Upper lobe of right lung (tissue), 1 donor: ENCODE data around the gene NEU4. TPM values are rescaled to one million over a fixed set of nuclear protein-coding genes. Genes with fewer than 3 reads are reported as not detected.

Source experiments
- ATAC-seq: fragments of 200-7000 bp; cut with Tn5 transposase; one replicate; pipeline ENCODE4 v1.9.1; 2020; ENCODE audit warnings: mild to moderate bottlenecking, moderate library complexity
- DNase-seq: peaks from one replicate; pipeline ENCODE4 v3.0.0-alpha.2; 2020
- H3K27ac ChIP-seq: fragments of 200-600 bp; one replicate; pipeline ENCODE4 v1.8.0; 2022
- H3K27me3 ChIP-seq: fragments of 200-600 bp; one replicate; pipeline ENCODE4 v1.8.0; 2022; ENCODE audit warnings: mild to moderate bottlenecking
- H3K36me3 ChIP-seq: fragments of 200-600 bp; one replicate; pipeline ENCODE4 v1.8.0; 2022
- H3K4me1 ChIP-seq: fragments of 200-600 bp; one replicate; pipeline ENCODE4 v1.8.0; 2022
- H3K4me3 ChIP-seq: fragments of 200-600 bp; one replicate; pipeline ENCODE4 v1.8.0; 2022; ENCODE audit warnings: mild to moderate bottlenecking
- H3K9me3 ChIP-seq: fragments of 200-600 bp; one replicate; pipeline ENCODE4 v1.8.0; 2022
- intact Hi-C: fragments of 100-400 bp; cut with DNase I; formaldehyde crosslinking; loops from one replicate; pipeline ENCODE4 v1.11.0; 2022
- total RNA-seq: library from RNA; stranded (reverse); fragmentation: NEBNext Ultra II Directional; extraction: Animal tissue kit (Norgen Biotek cat#: 25700); gene quantifications from one replicate; pipeline ENCODE4 v1.2.1, GENCODE V29; 2021
- TF ChIP-seq, protein P1 (sequence below): fragments of 200-600 bp; IDR thresholded peaks from one replicate; pipeline ENCODE4 v1.8.0; 2022; ENCODE audit warnings: antibody characterized with exemption
- donor health status: DM: no; HTN: yes; CAD: no; lungs with severe emphysema.

NEU4 gene
- total RNA-seq, 1 donor from 2014 or later = 0.23 TPM

DNA sequence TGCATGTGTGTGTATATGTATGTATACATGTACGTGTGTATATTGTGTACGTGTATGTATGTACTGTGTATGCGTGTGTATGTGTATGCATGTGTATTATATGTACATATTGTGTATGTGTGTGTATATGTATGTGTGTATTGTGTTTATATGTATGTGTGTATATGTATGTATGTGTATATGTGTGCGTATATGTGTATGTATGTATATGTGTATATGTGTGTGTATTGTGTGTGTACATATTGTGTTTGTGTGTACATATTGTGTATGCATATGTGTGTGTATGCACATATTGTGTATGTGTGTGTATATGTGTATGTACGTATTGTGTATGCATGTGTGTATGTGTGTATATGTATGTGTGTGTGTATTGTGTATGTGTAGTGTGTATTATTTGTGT is 15.6 kb upstream of the NEU4 start:
- no peak overlapping the region for H3K4me3 ChIP-seq
- ATAC-seq (no peak), DNase-seq (no peak)
- H3K9me3 ChIP-seq = no peaks in the 10 kb centered on the region
- H3K36me3 ChIP-seq = no peaks in the 10 kb centered on the region
- intact Hi-C loops = no loop called here
- H3K27me3 ChIP-seq = no peaks in the 10 kb centered on the region
- TF ChIP-seq, protein P1, sequence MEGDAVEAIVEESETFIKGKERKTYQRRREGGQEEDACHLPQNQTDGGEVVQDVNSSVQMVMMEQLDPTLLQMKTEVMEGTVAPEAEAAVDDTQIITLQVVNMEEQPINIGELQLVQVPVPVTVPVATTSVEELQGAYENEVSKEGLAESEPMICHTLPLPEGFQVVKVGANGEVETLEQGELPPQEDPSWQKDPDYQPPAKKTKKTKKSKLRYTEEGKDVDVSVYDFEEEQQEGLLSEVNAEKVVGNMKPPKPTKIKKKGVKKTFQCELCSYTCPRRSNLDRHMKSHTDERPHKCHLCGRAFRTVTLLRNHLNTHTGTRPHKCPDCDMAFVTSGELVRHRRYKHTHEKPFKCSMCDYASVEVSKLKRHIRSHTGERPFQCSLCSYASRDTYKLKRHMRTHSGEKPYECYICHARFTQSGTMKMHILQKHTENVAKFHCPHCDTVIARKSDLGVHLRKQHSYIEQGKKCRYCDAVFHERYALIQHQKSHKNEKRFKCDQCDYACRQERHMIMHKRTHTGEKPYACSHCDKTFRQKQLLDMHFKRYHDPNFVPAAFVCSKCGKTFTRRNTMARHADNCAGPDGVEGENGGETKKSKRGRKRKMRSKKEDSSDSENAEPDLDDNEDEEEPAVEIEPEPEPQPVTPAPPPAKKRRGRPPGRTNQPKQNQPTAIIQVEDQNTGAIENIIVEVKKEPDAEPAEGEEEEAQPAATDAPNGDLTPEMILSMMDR = no peak
- H3K27ac ChIP-seq = no peak overlapping the region
- H3K4me1 ChIP-seq = no peaks in the 10 kb centered on the region

DNA sequence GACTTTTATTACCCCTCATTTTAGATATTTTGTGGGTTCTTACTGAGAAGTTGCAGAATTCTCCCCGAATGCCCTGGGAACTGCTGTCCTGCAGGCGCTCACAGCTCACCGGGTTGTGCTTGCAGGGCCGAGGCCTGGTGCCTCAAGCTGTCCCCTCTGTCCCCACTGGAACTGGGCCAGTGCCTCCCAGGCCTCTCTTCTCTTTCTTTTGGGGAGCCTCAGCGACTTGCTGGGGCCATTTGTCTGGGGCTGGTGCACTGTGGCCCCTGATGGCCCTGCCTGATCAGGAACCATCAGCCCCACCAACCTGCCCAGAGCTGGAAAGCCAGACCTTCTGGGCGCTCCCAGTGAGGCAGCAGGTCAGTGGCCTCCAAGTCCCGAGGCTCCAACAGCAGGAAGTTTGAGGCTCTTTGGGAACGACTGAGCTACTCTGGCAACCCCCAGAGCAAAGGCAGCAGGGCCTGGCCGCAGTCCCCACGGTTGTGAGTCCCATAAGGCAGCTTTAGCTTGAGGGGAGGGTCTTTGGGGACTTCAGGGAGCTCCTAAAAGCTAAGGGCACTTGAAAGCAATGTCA is 14.7 kb upstream of the NEU4 start:
- ATAC-seq = no peak
- no peaks in the 10 kb centered on the region for H3K27me3 ChIP-seq
- H3K27ac ChIP-seq = no peak overlapping the region
- no peaks in the 10 kb centered on the region for H3K36me3 ChIP-seq
- no peaks in the 10 kb centered on the region for H3K9me3 ChIP-seq
- H3K4me3 ChIP-seq = no peak overlapping the region
- DNase-seq = no peak
- TF ChIP-seq, protein P1 = no peak
- no peaks in the 10 kb centered on the region for H3K4me1 ChIP-seq
- intact Hi-C loops = no loop called here

DNA sequence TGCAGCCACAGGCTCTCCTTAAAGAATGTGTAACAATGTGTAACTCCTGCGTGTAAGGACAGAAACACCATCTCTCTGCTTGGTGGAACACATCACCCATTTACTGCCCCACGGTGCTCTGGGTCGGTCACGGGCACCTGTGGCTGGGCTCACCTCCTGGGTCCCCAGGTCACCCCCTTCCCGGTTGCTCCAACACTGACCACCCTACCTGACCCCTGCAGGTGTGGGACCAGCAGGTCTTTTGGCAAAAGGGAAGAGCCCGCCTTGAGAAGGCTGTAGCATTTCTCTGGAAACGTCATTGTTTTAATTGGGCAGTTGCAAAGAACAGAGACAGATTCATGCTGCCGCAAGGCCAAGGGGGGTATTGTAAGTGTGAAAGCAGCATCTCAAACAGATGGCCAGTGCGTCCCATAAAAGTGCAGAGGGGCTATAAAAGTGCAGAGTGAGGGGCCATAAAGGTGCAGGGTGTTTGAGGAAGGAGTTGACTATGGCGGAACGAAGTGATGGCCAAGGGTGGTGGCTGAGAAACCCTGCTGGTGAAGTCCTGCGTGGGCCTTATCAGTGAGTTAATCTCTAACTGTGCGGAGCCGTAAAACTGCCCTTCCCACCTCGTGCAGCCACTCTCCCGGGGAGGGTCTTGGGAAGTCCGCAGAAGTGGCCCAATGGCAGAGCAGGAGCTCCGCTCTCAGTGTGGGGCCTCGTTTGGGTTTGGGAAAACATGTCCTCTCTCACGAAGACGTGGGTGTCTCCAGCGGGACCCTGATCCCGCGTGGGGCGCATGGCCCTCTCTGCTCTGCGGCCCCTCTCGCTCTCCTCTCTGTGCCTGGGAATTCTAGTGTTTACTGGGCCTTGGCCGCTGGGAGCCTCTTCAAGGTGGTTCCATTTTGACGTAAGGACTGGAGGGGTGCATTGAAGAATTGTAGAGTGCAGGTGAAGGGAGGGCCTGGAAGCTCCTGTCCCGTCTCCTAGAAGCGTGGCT is 13.7 kb upstream of the NEU4 start:
- ATAC-seq (no peak), DNase-seq (no peak)
- Histone ChIP-seq H3K4me1 (no peaks in the 10 kb centered on the region), H3K36me3 (no peaks in the 10 kb centered on the region), H3K27ac (no peak overlapping the region), H3K27me3 (no peaks in the 10 kb centered on the region), H3K9me3 (no peaks in the 10 kb centered on the region), H3K4me3 (no peak overlapping the region)
- intact Hi-C loops = no loop called here
- TF ChIP-seq, protein P1 = no peak

DNA sequence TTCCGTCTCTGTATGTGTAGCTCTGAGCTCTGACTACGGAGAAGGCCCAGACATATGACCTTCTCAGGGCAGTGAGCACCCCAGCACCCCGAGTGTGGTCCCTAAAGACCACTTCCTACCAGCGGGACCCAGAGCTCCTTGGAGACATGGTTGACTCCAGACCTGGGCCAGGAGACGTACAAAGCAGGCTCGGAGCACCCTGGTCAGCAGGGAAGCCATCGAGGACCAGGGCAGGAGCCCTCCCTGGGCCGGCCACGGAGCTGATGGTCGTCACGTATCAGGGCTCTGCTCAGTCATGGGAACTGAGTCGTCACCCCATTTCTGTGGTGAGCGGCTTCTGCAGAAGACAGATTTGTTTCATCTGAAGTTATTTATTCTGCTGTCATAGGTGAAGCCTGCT is 12.8 kb upstream of the NEU4 start:
- ATAC-seq = no peak
- Histone ChIP-seq H3K4me3 (no peak overlapping the region), H3K27me3 (no peaks in the 10 kb centered on the region), H3K9me3 (no peaks in the 10 kb centered on the region), H3K36me3 (no peaks in the 10 kb centered on the region), H3K4me1 (no peaks in the 10 kb centered on the region), H3K27ac (no peak overlapping the region)
- intact Hi-C loops = no loop called here
- no peak for DNase-seq
- TF ChIP-seq, protein P1 = no peak

DNA sequence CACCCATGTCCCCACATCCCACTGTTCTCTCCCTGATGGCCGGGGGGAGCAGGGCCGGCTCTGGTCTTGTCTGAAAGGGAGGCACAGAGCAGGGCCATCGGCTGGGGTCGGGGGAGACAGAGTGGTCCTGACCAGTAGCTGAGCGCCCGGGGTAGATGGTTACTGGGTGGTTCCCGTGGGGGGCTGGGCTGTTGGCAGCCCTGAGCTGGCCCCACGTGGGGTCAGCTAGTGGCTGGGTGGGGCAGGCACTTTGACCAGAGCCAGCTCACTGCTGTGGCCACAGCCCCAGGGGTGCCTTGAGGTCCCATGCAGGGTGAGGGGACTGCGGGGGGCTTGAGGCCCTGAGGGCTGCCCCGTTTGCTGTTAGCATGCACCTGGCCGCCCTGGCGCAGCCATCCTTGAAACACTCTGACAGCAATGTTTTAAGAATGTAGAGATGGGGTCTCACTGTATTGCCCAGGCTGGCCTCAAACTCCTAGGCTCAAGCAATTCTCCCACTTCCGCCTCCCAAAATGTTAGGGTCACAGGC is 12.3 kb upstream of the NEU4 start:
- no peaks in the 10 kb centered on the region for H3K27me3 ChIP-seq
- no peaks in the 10 kb centered on the region for H3K4me1 ChIP-seq
- no peaks in the 10 kb centered on the region for H3K9me3 ChIP-seq
- peak; percentile 62 for DNase-seq
- ATAC-seq = no peak
- H3K27ac ChIP-seq = no peak overlapping the region
- intact Hi-C loops = no loop called here
- H3K36me3 ChIP-seq = no peaks in the 10 kb centered on the region
- TF ChIP-seq, protein P1 = no peak
- H3K4me3 ChIP-seq = no peak overlapping the region
